Measurements from ENCODE around the gene PCDHA7.
"Not testable (repeated sequence)": the region's sequence is repeated elsewhere in the genome, so short reads cannot be mapped to it uniquely, and the experiment has no call there.

The PCDHA7 gene

GRCh38 chr5:140862441-140863295 is 28.6 kb downstream of the PCDHA7 start:
- no peak for DNase-seq

GRCh38 chr5:140868721-140869554 is 34.9 kb downstream of the PCDHA7 start, which contains the start of gene PCDHA11:
Gene PCDHA11, plus strand, starts transcription at chr5:140868957. Its CDS starts 147 bp downstream, at chr5:140869104.
- DNase-seq = no peak

- DNase-seq = no peak
Observed at GRCh38 chr5:140869555-140869886, 35.5 kb downstream of the PCDHA7 start.

GRCh38 chr5:140870221-140871201 is 36.4 kb downstream of the PCDHA7 start:
- DNase-seq = no peak

- no peak for DNase-seq
Observed at GRCh38 chr5:140875085-140876065, 41.3 kb downstream of the PCDHA7 start, which contains the start of gene PCDHA12. Gene PCDHA12, plus strand, starts transcription at chr5:140875308. Its CDS starts 165 bp downstream, at chr5:140875473.

- not testable (repeated sequence) for DNase-seq
Observed at GRCh38 chr5:140876541-140877261, 42.6 kb downstream of the PCDHA7 start.

- no peak for DNase-seq
Observed at GRCh38 chr5:140877262-140877581, 43.2 kb downstream of the PCDHA7 start.

GRCh38 chr5:140881889-140882590 is 48.0 kb downstream of the PCDHA7 start, which contains the start of gene PCDHA13:
Gene PCDHA13, plus strand, starts transcription at chr5:140882124. Its CDS starts 145 bp downstream, at chr5:140882269.
- no peak for DNase-seq

GRCh38 chr5:140882591-140882899 is 48.5 kb downstream of the PCDHA7 start:
- DNase-seq = no peak

- no peak for DNase-seq
Observed at GRCh38 chr5:140883373-140883772, 49.3 kb downstream of the PCDHA7 start.

- DNase-seq = no peak
Observed at GRCh38 chr5:140883927-140884697, 50.0 kb downstream of the PCDHA7 start.
